Tongue (tissue), 2 donors: ENCODE data around the gene BAIAP3. TPM values are rescaled to one million over a fixed set of nuclear protein-coding genes. Genes with fewer than 3 reads are reported as not detected.

Experiments used
- DNase-seq: peaks from one replicate; pipeline ENCODE4 v3.0.0-alpha.2; 2015
- total RNA-seq: library from RNA; depleted of rRNA; stranded (reverse); fragments of >200 nt; gene quantifications from one replicate; pipeline ENCODE4 v1.2.3, GENCODE V29; 2014

The BAIAP3 gene
- total RNA-seq, 1 donor from 2014 or later, result 2.4 TPM

GRCh38 chr16:1366712-1367299 is 33.4 kb downstream of the BAIAP3 start:
- DNase-seq, result no peak

- DNase-seq, result no peak
These were observed 34.2 kb downstream of the BAIAP3 start for GRCh38 chr16:1367486-1368174.

- DNase-seq, result no peak
These were observed 37.9 kb downstream of the BAIAP3 start for GRCh38 chr16:1371054-1371978.

GRCh38 chr16:1372292-1372950 is 39.0 kb downstream of the BAIAP3 start:
- no peak for DNase-seq

GRCh38 chr16:1374418-1375297 is 41.2 kb downstream of the BAIAP3 start:
- DNase-seq, result no peak

GRCh38 chr16:1375298-1375640 is 41.8 kb downstream of the BAIAP3 start:
- DNase-seq, result no peak

GRCh38 chr16:1375741-1376410 is 42.4 kb downstream of the BAIAP3 start:
- no peak for DNase-seq

GRCh38 chr16:1377406-1378010 is 44.1 kb downstream of the BAIAP3 start:
- no peak for DNase-seq

- DNase-seq, result no peak
These were observed 44.8 kb downstream of the BAIAP3 start for GRCh38 chr16:1378087-1378803.

- peak; percentile 37 for DNase-seq
These were observed 45.4 kb downstream of the BAIAP3 start for GRCh38 chr16:1378804-1379303.

GRCh38 chr16:1379304-1380076 is 46.0 kb downstream of the BAIAP3 start:
- DNase-seq, result peak; percentile 47

GRCh38 chr16:1380195-1380594 is 46.8 kb downstream of the BAIAP3 start:
- DNase-seq, result no peak

- DNase-seq, result no peak
These were observed 48.4 kb downstream of the BAIAP3 start for GRCh38 chr16:1381612-1382406.

GRCh38 chr16:1383556-1383955 is 50.1 kb downstream of the BAIAP3 start:
- DNase-seq, result no peak

- no peak for DNase-seq
These were observed 51.8 kb downstream of the BAIAP3 start for GRCh38 chr16:1385232-1385631.

- no peak for DNase-seq
These were observed 53.9 kb downstream of the BAIAP3 start for GRCh38 chr16:1387331-1387730.

- no peak for DNase-seq
These were observed 56.3 kb downstream of the BAIAP3 start for GRCh38 chr16:1389762-1390161.

- DNase-seq, result no peak
These were observed 56.9 kb downstream of the BAIAP3 start for GRCh38 chr16:1390239-1390779.
